Liver (tissue), 9 donors: ENCODE measurements around the gene CSMD2. TPM values are rescaled to one million over a fixed set of nuclear protein-coding genes. Genes with fewer than 3 reads are reported as not detected.

Source experiments
- DNase-seq: peaks from one replicate; pipeline ENCODE4 v3.0.0-alpha.2; 2017; ENCODE audit warnings: low spot score
- H3K27ac ChIP-seq, 2 donors: one replicate each; pipeline ENCODE4 v1.7.0; 2013; ENCODE audit warnings: inconsistent platforms in 2 of 2, low read length in 2 of 2, control low read depth in 1 of 2, low read depth in 1 of 2, mild to moderate bottlenecking in 1 of 2
- H3K27me3 ChIP-seq, 4 donors: one replicate each; pipeline versions ENCODE4 v1.6.1 to v1.7.0; 2013; ENCODE audit warnings: low read length in 3 of 4, inconsistent platforms in 1 of 4, mild to moderate bottlenecking in 1 of 4, moderate library complexity in 1 of 4; ENCODE audit not compliant: control insufficient read depth in 4 of 4, insufficient read depth in 4 of 4
- H3K36me3 ChIP-seq, 4 donors: one replicate each; pipeline versions ENCODE4 v1.6.1 to v1.7.0; 2013; ENCODE audit warnings: low read length in 3 of 4, mild to moderate bottlenecking in 3 of 4, low read depth in 1 of 4, moderate library complexity in 1 of 4; ENCODE audit not compliant: control insufficient read depth in 4 of 4, insufficient read depth in 3 of 4
- H3K4me1 ChIP-seq, 4 donors: one replicate each; pipeline versions ENCODE4 v1.6.1 to v1.7.0; 2013; ENCODE audit warnings: low read length in 3 of 4, mild to moderate bottlenecking in 3 of 4, moderate library complexity in 1 of 4; ENCODE audit not compliant: control insufficient read depth in 4 of 4, insufficient read depth in 4 of 4
- H3K4me3 ChIP-seq, 3 donors: one replicate each; pipeline versions ENCODE4 v1.6.1 to v1.7.0; 2013; ENCODE audit warnings: low read length in 3 of 3, control low read depth in 1 of 3, low read depth in 1 of 3, mild to moderate bottlenecking in 1 of 3
- H3K9ac ChIP-seq, 2 donors: one replicate each; pipeline ENCODE4 v1.7.0; 2013; ENCODE audit warnings: low read length in 2 of 2, mild to moderate bottlenecking in 2 of 2, moderate library complexity in 2 of 2, control low read depth in 1 of 2, low read depth in 1 of 2
- H3K9me3 ChIP-seq, 4 donors: one replicate each; pipeline versions ENCODE4 v1.6.1 to v1.7.0; 2013; ENCODE audit warnings: low read length in 3 of 4; ENCODE audit not compliant: control insufficient read depth in 4 of 4
- ATF3 ChIP-seq: IDR thresholded peaks from 2 replicates; pipeline ENCODE4 v1.6.1; 2016; ENCODE audit warnings: antibody characterized with exemption
- EGR1 ChIP-seq, 2 donors: IDR thresholded peaks; 2 replicates each; pipeline ENCODE4 v1.6.1; 2016 to 2018; ENCODE audit warnings: antibody characterized with exemption in 2 of 2, low read depth in 2 of 2
- FOXA1 ChIP-seq: IDR thresholded peaks from 2 replicates; pipeline ENCODE4 v1.6.1; 2016; ENCODE audit warnings: antibody characterized with exemption
- FOXA2 ChIP-seq: IDR thresholded peaks from 2 replicates; pipeline ENCODE4 v1.6.1; 2016; ENCODE audit warnings: antibody characterized with exemption
- GABPA ChIP-seq, 2 donors: IDR thresholded peaks in 1 of 2; conservative IDR thresholded peaks in 1 of 2; 2 replicates each; pipeline ENCODE4 v1.6.1; 2016; ENCODE audit warnings: antibody characterized with exemption in 2 of 2, mild to moderate bottlenecking in 1 of 2, moderate library complexity in 1 of 2
- HNF4A ChIP-seq, 2 donors: conservative IDR thresholded peaks; 2 replicates each; pipeline ENCODE4 v1.6.1; 2016; ENCODE audit warnings: antibody characterized with exemption in 2 of 2, mild to moderate bottlenecking in 2 of 2
- HNF4G ChIP-seq: IDR thresholded peaks from 2 replicates; pipeline ENCODE4 v1.6.1; 2016; ENCODE audit warnings: antibody characterized with exemption
- MAX ChIP-seq: IDR thresholded peaks from 2 replicates; pipeline ENCODE4 v1.6.1; 2016; ENCODE audit warnings: antibody characterized with exemption
- NR2F2 ChIP-seq: IDR thresholded peaks from 2 replicates; pipeline ENCODE4 v1.6.1; 2016; ENCODE audit warnings: antibody characterized with exemption
- RAD21 ChIP-seq, 2 donors: IDR thresholded peaks; 2 replicates each; pipeline ENCODE4 v1.6.1; 2016; ENCODE audit warnings: antibody characterized with exemption in 2 of 2, mild to moderate bottlenecking in 2 of 2
- REST ChIP-seq: IDR thresholded peaks from 2 replicates; pipeline ENCODE4 v1.6.1; 2016; ENCODE audit warnings: antibody characterized with exemption, mild to moderate bottlenecking
- RXRA ChIP-seq, 2 donors: IDR thresholded peaks; 2 replicates each; pipeline ENCODE4 v1.6.1; 2017 to 2018; ENCODE audit warnings: antibody characterized with exemption in 2 of 2, mild to moderate bottlenecking in 1 of 2
- SP1 ChIP-seq: IDR thresholded peaks from 2 replicates; pipeline ENCODE4 v1.6.1; 2018; ENCODE audit warnings: antibody characterized with exemption, mild to moderate bottlenecking
- YY1 ChIP-seq: IDR thresholded peaks from 2 replicates; pipeline ENCODE4 v1.6.1; 2016; ENCODE audit warnings: antibody characterized with exemption, mild to moderate bottlenecking
- ZBTB33 ChIP-seq: IDR thresholded peaks from 2 replicates; pipeline ENCODE4 v1.6.1; 2016; ENCODE audit warnings: antibody characterized with exemption
- WGBS: extraction: QIAGEN DNeasy Blood & Tissue Kit; methylation state at CpG from one replicate; pipeline ENCODE4 v1.1.7; 2013; 5-methylcytosine and 5-hydroxymethylcytosine counted together
- polyA plus RNA-seq, 2 donors: library from polyadenylated mRNA; stranded (reverse) in 1 of 2; unstranded in 1 of 2; fragments of 200-250 nt in 1 of 2; fragments of >200 nt in 1 of 2; fragmentation: Nextera tagmentation in 1 of 2; extraction: Ambion mirVana in 1 of 2; gene quantifications; one replicate each; pipeline versions ENCODE4 v1.2.1 to v1.2.3, GENCODE V29; 2013 to 2015
- total RNA-seq, 2 donors: library from RNA; depleted of rRNA; stranded (reverse); fragments of >200 nt; gene quantifications; one replicate each; pipeline ENCODE4 v1.2.3, GENCODE V29; 2014
- donor health status: healthy.
- donor health status: healthy.
- donor health status: healthy.
- donor health status: healthy.
- donor health status: healthy.

CSMD2 gene
- total and polyA plus RNA-seq, 4 donors, result 0.08 to 0.09 TPM; not detected in 2

GRCh38 chr1:33516891-33517567 lies 648.0 kb downstream of the CSMD2 start:
- WGBS, result 77% methylated on average over 8 of the region's 8 CpGs
- no peak for DNase-seq
- Histone ChIP-seq H3K9me3 (no peaks in the 10 kb centered on the region), H3K36me3 (no peaks in the 10 kb centered on the region), H3K4me3 (no peak overlapping the region), H3K27me3 (peaks cover 0 to 3% (median 1%) of the 10 kb centered on the region in 4 donors), H3K27ac (no peak overlapping the region), H3K4me1 (no peaks in the 10 kb centered on the region), H3K9ac (no peak overlapping the region)
- TF ChIP-seq ATF3 (no peak), FOXA2 (no peak), HNF4A (conservative IDR thresholded peaks at IDR 0.05) (no peak), GABPA (IDR thresholded peaks at IDR 0.05 in 1 of 2, conservative IDR thresholded peaks at IDR 0.05 in 1 of 2) (no peak), SP1 (no peak), RAD21 (IDR thresholded peaks at IDR 0.05) (no peak)

- Histone ChIP-seq H3K27me3 (peaks cover 0 to 3% (median 0%) of the 10 kb centered on the region in 4 donors), H3K9me3 (no peaks in the 10 kb centered on the region), H3K36me3 (no peaks in the 10 kb centered on the region), H3K9ac (no peak overlapping the region), H3K4me1 (no peaks in the 10 kb centered on the region), H3K27ac (no peak overlapping the region), H3K4me3 (no peak overlapping the region)
- no peak for DNase-seq
- WGBS, result 82% methylated on average over 9 of the region's 9 CpGs
- TF ChIP-seq HNF4A (conservative IDR thresholded peaks at IDR 0.05) (no peak), EGR1 (IDR thresholded peaks at IDR 0.05; ENCODE audit: low read depth in 2 of 2) (no peak), RXRA (IDR thresholded peaks at IDR 0.05) (no peak), HNF4G (no peak), YY1 (no peak), NR2F2 (no peak), REST (no peak), MAX (no peak), FOXA1 (no peak), RAD21 (IDR thresholded peaks at IDR 0.05) (no peak), ZBTB33 (no peak), ATF3 (no peak), FOXA2 (no peak)
Observed at GRCh38 chr1:33516428-33516827, 648.6 kb downstream of the CSMD2 start.
